ENCODE results near the gene NUSAP1. TPM values are rescaled to one million over a fixed set of nuclear protein-coding genes. Genes with fewer than 3 reads are reported as not detected.
"Not testable (repeated sequence)": the region's sequence is repeated elsewhere in the genome, so short reads cannot be mapped to it uniquely, and the experiment has no call there.

Gene NUSAP1
- total RNA-seq, 1 experiment from 2014 or later = 169 TPM

DNA sequence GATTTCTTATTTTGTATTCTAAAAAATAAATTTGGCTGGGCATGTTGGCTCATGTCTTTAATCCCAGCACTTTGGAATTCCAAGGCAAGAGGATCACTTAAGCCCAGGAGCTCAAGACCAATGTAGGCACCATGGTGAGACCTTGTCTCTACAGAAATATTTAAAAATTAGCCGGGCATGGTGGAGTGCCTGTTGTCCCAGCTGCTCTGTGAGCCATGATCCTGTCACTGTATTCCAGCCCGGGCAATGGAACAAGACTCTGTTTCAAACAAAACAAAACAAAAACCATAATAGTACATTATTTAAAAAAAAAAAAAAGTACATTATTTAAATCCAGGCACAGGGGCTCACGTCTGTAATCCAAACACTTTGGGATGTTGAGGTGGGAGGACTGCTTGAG is 78.8 kb downstream of the NUSAP1 start:
- DNase-seq (ENCODE audit: low read depth) = no peak

DNA sequence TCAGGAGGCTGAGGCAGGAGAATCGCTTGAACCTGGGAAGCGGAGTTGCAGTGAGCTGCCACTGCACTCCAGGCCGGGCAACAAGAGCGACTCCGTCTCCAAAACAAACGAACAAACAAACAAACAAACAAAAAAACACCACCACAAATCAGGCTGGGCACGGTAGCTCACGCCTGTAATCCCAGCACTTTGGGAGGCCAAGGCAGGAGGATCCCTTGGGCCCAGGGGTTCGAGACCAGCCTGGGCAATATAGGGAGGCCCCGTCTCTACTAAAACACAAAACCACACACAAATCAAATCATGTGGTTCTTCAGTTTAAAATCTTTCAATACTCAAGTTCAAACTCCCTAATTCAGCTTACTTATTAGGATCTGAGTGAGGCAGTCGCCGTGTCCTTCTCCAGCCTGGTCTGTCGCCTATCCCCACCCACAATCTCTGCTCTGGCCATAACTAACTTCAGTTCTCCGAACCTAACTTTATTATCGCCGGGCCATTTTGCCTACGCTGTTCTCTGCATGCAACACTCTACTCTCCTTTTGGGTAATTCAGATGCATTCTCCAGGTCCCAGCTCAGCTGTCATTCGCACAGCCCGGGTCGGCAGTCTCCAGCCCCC is 83.6 kb downstream of the NUSAP1 start:
- DNase-seq (ENCODE audit: low read depth) = no peak

DNA sequence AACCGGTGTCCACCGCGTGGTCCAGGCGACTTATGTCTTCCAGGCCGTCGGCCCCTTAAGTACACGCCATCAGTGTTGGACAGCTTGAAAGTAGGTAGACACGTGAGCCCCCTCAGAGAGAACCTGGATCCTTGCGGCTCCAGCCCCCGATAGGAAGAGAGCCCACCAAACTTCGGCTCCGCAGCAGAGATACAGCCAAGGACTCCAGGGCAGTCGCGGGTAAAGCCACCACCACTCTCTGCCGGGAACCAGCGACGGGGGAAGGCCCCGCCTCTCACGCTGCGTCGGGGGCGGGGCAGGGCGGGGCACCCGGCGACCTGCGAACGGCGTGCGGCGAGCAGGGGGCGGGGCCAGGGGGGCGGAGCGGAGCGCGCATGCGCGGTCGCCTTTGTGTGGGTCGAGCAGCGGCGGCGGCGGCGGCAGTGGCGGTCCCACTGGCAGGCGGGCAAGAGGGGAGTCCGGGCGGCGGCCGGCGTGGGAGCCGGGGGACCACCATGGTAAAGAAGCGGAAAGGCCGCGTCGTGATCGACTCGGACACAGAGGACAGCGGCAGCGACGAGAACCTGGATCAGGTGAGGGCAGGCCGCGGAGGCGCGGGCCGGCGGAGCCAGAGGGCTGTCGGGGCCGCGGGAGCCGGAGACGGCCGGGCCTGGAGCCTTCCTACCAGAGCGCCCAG is 84.2 kb downstream of the NUSAP1 start, which contains the start of gene RTF1:
RTF1 (plus strand) TSS at position 354 of the 676 bp plus-strand sequence; CDS start at position 375, 21 bp downstream.
- DNase-seq (ENCODE audit: low read depth) = peak; percentile 84

DNA sequence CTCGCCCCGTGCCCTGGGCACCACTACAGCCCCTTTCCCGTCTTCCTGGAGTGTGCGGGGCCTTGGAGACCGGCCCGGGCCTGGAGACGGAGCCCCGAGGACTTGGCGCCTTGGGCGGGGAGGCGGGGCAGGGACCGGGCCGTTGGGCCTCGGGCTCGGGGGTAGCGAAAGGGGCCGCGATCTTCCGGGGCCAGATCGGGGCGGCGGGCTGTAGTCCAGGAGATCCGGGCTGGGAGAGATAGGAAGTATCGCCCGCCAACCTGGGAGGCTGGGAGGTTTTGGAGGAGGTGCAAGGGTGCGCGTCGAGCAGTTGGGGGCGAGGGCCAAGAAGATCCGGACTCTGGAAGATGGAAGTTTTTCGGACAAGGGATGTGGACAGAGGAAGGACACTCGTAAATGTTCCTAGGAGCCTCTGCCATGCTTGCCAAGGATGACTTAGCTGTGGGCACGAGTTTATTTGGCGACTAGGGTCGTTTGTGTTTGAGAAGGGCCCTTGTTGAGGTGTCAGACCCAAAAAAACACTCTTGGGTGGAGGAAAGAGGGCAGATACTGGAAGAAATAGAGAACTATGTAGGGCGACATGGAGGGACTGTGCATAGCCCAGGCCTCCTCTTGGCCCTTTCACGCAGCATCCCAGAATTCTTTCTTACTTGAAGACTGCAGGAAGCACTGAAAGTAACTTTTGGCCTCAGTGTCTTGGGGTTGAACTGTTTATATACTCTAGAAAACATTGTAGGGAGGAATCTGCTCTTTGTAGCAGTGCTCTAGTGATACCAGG is 84.9 kb downstream of the NUSAP1 start:
- DNase-seq (ENCODE audit: low read depth) = peak; percentile 36

DNA sequence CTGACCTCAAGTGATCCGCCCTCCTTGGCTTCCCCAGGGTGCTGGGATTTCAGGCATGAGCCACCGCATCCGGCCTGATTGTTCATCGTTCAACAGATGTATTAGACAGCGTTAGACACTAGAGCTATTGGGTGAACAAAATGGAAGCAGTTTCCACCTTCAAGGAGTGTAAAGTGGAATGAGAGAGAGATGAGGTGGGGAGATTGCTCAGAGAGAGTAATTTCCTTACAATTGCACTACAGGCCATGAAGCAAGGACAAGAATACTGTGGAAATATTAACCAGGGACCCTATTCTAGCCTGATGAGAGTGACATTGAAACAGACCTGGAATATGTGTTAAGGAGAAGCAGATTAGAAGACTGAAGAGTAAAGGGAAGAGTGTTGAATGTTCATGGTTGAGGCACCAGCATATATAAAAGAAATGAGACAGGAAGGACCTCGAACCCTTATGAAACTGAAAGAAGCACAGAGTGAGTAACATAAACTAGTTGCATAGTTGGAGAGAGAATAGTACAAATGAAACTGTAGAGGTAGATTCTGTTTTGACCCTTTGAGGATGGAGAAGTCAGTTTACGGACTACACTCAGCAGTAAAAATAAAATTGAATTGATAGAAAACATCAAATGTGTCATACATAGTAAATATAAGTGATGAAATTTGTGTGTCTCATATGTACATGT is 91.4 kb downstream of the NUSAP1 start:
- DNase-seq (ENCODE audit: low read depth) = no peak

DNA sequence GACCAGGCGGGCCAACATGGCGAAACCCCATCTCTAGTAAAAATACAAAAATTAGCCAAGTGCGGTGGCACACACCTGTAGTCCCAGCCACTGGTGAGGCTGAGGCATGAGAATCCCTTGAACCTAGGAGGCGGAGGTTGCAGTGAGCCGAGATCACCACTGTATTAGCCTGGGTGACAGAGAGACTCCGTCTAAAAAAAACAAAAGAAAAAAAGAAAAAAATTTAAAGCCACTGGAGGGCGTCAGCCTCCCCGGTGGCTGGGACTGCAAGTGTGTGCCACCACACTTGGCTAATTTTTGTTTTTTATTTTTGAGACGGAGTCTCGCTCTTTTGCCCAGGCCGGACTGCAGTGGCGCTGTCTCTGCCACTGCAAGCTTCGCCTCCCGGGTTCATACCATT is 92.1 kb downstream of the NUSAP1 start:
- DNase-seq (ENCODE audit: low read depth) = no peak

DNA sequence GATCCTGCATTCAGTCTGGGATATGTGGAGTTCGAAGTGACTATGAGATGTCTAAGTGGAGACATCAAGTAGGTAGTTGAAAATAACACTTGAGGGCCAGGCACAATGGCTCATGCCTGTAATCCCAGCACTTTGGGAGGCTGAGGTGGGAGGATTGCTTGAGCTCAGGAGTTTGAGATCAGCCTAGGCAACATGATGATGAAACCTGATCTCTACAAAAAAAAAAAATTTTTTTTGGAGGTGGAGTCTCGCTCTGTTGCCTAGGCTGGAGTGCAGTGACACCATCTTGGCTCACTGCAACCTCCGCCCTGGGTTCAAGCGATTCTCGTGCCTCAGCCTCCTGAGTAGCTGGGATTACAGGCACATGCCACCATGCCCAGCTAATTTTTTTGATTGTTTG is 93.2 kb downstream of the NUSAP1 start:
- DNase-seq (ENCODE audit: low read depth) = not testable (repeated sequence)

DNA sequence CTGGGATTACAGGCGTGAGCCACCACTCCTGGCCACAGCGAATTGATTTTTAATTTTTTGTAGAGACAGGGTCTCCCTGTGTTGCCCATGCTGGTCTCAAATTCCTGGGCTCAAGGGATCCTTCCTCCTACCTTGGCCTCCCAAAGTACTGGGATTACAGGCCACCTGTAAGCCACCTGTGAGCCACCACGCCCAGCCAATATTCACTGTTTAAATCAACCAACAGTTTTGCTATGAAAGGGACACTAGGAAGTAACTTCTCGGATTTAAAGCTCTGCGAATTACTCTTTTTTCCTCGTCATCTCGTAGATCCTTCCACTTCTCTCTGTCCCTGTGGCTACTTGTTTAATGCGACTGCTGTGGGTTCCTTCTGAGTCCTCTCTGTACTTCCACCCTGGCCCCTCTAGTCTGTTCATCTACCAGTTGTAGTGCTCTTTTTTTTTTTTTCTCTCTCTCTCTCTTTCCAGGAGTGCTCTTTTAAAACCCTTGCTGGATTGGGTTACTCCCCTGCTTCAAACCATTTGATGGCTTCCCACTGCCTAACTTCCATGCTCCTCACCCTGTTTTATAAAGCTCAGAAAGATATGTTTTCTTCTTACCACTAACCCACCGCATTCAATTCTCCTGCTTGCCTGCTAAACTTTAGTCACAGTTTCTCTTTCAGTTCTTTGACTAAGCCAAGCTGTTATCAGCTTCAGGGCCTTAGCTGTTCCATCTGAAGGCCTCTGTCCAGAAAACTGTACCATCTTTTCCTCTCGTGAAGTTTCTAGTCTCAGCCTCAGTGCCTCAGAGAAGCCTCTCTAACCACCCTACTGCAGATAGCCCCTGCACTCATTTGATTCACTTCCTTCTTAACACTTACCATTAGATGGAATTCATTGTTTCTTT is 96.6 kb downstream of the NUSAP1 start:
- no peak for DNase-seq (ENCODE audit: low read depth)

Other genes with a start within 250 kb of the NUSAP1 start
- 16.7 and 17.1 TPM in 2 replicates for gene INO80, start 216.6 kb upstream of the NUSAP1 start, total RNA-seq (2014; rRNA removed)
- gene EXD1, start 102.1 kb upstream of the NUSAP1 start, total RNA-seq (2014; rRNA removed) = not detected in 2 replicates
- 67.2 and 85.6 TPM in 2 replicates for gene CHP1, start 101.6 kb upstream of the NUSAP1 start, total RNA-seq (2014; rRNA removed)
- gene OIP5, start 290 bp upstream of the NUSAP1 start, total RNA-seq (2014; rRNA removed) = 17.3 and 19.5 TPM in 2 replicates
- gene NDUFAF1, start 69.6 kb downstream of the NUSAP1 start, total RNA-seq (2014; rRNA removed) = 26.6 and 35.5 TPM in 2 replicates
- gene RTF1, start 84.2 kb downstream of the NUSAP1 start, total RNA-seq (2014; rRNA removed) = 23.8 and 34.6 TPM in 2 replicates
- gene ITPKA, start 161.0 kb downstream of the NUSAP1 start, total RNA-seq (2014; rRNA removed) = 12.5 and 14.2 TPM in 2 replicates
- 2.5 and 2.8 TPM in 2 replicates for gene LTK, start 180.9 kb downstream of the NUSAP1 start, total RNA-seq (2014; rRNA removed)
- gene RPAP1, start 211.4 kb downstream of the NUSAP1 start, total RNA-seq (2014; rRNA removed) = 16.2 and 19.7 TPM in 2 replicates
- 8.6 and 9.2 TPM in 2 replicates for gene TYRO3, start 226.3 kb downstream of the NUSAP1 start, total RNA-seq (2014; rRNA removed)